Inferior parietal cortex (tissue), 1 donor: Measurements from ENCODE around the gene PLPPR1.

Experiments
- DNase-seq: peaks from one replicate; pipeline ENCODE4 v3.0.0-alpha.2; 2016; ENCODE audit errors: extremely low spot score

Gene PLPPR1

DNA sequence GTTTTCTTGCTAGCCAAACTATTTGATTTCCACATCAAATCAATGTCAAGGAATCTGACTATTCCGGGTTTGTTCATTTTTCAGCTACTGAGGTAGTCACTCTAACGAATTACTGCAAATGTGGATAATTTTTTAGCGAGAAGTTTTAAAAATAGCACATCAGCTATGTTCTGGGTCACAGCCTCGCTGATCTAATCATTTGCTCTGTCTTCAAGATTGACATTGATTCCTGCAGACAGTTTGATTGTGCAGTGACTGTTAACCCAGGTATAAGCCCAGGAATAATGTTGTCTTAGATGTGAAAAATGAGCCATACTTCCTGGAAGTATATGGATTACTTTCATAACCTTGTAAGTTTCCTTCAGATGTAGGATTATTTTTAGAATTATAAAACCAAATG is 181.1 kb downstream of the PLPPR1 start:
- DNase-seq: no peak

DNA sequence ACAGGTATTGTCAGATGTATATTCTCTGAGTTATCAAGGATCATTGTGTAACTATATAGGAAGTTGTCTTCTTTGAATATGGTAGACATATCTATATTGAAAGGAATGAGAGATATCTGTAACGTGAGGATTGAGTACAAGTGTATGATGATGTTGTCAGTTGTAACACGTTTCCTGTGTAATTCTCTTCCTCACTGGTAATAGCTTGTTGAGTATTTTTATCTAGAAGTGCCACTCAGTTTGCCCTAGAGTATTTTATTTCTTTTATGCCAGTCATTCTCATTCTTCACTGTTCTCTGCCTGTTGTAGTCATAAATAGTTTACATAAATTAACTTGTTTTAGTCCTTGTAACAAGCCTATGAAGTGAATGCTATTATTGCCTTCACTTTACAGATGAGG is 184.1 kb downstream of the PLPPR1 start:
- no peak for DNase-seq

DNA sequence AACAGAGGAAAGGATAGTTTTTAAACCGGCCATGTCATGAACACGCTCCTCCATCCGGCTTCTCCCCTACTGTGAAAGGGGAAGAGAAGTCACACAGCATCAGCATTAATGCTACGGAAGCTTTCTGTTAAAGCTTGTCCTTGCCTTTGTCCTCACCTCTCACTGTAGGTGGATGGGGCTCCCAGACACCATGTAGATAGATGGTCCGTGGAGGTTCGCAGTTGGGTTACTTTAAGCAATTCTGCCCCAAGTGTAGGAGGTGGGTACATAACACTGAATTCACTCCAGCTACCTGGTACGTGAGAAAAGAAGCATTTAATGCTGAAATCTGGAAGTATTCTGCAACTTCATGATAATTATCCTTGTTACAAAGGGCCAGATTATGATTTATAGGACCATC is 190.5 kb downstream of the PLPPR1 start:
- DNase-seq: no peak

DNA sequence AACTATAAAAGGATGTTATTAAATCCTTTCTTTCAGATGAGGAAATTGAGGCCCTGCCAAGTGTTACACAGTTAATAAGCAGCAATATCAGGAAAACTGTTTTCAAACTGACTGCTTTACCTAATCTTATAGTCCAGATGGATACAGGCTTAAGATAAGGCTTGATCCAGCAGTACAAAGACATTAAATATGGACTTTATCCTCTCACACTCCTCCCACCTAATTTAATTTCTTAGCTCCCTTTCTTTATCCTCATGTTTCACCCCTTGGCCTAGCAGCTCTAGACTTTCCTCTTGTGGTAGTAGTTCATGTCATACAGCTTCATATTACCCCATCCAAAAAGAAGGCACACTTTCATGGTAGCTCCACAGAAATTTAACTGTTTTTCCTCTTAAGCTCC is 191.8 kb downstream of the PLPPR1 start:
- no peak for DNase-seq

DNA sequence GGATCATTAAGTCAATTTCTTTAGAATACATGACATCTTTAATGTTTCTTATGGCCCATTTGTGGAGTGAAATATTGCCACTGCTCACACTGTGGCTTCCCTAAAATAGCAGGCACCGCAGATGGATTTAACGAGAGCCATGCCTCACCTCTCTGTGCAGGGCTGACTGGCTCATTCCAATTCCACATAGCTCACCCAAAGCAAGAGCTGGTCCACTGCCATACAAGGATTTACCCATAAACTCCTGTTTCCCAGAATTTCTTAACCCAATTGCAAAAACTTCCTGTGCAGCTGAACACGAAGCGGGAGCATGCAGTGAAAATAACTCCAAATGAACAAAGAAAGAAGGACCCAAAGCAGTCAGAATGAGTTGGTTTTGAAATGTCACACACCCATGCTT is 196.7 kb downstream of the PLPPR1 start:
- no peak for DNase-seq

DNA sequence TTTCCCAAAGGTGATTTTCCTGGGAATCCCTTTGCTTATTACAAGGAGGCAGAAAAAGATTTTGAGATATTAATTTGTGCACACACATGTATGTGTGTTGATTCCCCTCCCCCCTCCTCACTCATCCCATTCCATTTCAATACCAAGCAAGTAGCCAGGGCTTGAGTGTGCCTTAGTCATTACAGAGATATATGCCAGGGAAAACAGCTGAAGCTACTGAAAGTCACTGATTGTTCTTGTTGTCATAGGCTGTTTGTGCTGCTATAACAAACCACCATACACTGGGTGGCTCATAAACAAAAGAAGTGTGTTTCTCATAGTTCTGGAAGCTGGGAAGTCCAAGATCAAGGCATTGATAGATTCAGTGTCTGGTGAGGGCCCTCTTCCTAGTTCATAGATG is 197.6 kb downstream of the PLPPR1 start:
- DNase-seq: peak; percentile 75

DNA sequence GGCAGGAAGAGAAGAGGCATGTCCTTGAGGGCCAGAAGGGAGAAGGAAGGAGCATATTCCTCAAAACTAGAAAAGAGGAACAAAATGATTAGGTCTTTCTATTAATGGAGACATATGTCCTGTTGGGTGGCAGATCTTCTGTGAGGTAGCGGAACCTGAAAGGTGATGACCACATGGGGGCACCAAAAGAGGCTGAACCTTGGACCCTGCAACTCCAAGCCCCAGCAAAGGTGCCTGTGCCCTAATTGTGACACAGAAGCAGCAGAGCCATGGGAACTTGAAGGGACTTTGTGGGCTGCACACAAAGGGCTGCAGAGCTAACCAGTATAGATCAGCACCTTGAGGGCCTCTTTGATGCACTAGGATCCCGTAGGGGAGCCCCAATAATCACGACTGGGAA is 198.3 kb downstream of the PLPPR1 start:
- DNase-seq: no peak

DNA sequence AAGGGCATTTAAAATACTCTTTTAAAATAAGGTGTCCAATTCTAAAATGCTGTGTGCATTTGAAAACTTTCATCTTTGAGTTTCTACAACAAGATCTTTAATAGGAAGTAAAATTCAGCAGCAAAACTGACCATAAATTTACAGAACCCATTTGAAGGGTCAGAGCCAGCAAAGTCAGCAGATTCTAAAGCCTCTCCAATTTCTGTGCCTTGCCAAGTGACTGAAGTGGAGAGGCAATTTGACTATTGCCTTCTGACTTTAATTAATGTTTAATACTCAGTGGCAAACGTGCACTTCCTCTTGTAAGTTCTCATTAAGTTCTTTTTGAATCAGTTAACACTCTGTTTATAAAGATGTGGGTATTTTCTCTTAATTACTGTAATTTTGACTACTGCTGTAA is 201.1 kb downstream of the PLPPR1 start:
- DNase-seq: no peak

DNA sequence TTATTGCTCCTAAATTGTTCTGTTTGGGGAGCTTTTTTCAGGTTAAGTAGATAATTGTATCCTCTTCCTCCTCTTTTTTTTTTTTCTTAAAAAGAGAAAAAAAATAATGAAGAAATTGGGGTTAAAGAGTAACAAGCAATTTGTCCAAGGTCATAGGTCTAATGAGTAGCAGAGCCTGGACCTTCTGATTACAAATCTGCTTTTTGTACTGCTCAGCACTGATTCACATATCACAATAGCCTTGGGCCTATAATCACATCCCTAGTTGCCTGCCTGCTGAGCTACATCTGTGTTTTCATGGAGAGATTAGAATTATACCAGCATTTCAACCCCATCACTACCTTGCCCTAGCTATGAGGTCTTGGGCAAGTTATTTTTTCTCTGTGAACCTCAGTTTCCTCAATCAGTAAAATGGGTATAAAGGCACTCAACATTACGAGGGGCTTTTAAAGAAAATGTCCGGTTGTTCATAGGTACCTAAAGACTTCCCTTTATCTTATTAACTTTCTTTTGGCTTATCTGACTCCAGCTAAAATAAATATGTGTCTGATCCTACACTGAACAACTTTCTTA is 204.0 kb downstream of the PLPPR1 start:
- DNase-seq: no peak

DNA sequence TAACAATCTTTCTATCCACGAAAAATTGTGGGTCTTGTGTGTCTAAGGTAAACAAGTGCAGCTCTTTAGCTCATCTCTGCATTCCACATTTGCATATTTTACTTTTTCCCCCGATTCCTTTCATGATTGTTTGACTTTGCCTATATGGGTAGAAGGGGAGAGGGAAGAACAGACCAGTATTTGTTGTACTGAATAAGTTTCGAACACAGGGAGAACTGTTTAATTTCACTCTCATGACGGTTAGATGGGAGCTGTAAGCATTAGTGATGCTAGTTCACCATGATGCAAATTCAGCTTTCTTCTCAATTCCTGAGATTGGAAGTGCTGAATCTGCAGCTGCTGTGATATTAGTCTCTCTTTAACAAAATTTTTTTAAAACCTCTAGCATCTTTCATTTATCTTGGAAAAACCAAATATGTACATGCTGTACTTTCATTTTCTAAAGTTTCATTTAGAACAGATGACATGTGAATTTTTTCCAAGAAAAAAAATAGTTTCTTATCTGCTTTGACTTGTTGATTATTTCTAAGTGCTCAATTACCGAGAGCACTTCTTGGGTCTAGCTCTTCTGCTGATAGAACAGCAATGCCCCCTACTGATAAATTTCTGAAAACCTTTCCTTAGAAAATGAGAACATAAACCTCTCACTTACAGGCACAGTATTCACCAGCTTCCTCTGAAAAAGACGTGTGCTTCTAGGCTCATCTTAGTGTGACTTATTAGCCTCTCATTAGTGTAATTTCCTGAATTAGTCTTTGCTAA is 206.8 kb downstream of the PLPPR1 start:
- peak; percentile 90 for DNase-seq

DNA sequence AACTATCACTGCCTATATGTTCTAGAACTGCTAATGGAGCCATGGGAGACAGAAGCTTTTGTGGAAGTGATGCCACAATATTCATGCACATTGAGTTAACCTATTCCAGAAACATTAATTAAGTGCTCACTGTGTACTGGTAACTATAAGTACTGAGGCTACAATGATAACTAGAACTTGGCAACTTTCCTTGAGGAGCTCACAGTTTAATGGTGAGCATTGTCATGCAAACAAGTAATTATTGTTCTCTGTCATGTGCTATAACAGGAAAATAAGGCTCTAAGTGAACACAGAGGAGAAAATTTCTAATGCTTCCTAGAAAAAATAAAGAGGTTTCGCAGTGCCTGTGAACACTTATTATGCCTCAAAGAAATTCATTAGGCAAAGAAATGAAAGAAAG is 214.1 kb downstream of the PLPPR1 start:
- DNase-seq: peak; percentile 77

DNA sequence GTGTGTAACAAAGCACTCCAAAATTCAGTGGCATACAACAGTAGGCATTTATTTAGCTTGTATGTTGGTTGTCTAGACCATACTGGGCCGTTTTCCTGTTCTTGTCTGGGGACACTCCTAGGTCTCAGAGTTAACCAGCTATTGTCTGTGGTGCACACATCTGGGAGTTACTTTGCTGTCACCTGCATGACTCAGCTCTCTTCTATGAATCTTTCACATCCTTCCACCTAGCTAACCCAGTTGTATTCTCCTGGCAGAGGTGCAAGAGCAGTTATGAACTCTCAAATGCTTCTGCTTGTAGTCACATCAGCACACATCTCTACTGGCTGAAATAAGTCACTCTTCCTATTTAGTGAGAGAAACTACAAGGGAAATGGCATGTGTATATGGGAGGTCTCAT is 218.2 kb downstream of the PLPPR1 start:
- no peak for DNase-seq

DNA sequence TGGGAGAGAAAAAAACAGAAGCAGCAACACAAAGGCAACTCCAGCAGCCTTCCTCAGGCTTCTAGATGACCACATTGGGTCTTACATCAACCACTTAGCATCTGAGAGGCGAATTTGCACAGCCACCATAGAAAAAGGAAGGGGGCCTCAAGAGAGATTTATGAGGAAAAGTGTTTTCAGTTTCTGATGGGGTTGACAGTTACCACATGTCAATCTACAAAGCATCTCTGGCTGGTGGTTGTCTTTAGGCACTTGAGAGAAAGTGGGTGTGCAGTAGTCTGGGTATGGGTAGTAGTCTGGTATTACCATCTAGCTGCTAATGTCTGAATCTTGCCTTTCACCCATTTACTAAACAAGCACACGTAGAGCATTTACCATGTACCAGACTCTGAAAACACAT is 218.8 kb downstream of the PLPPR1 start:
- DNase-seq: no peak

DNA sequence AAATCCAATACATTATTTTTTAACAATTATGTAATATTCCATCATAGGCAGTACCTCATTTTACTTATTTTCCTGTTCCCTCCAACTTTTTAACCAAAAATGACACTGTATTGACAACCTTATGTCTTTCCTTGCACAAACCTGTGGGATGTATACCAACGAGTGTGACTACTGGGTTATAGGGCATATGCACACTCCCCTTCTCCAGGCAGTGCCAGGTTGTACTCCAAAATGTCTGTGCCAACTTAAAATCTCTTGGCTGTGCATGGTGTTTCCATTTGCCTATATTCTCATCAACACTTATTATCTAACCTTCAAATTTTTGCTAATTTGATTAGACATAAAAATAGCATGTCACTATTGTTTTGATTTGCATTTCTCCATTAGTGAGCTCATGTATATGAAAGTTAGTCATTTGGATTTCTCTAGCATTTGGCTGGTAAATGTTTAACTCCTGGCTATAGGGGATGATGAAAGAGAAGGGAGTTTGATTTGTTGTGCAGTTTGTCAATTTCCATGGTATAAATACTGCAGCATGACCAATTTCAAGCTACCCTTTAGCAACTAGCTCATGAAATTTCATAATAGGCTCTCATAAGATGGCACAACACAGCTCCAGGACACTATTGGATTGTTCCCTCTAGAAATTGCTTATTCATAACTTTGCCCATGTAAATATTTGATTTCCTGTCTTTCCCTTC is 226.4 kb downstream of the PLPPR1 start:
- no peak for DNase-seq

DNA sequence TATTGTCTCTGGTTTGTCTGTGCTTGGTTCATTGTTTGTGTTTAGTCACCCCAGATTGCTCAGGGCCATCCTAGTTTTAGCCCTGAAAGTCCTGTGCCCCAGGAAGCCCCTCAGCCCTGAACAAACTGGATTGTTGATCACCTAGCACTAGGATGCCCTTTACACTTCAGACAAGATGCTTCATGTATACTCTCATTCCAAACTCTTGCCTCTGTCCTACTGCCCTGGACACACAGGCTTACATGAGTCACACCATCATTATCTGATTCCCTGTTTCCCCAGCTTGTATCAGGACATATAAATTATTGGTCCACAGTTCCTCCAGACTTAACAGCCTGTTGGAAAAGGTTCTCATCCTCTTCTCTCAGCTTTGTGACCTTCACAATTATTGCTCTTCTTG is 236.2 kb downstream of the PLPPR1 start:
- no peak for DNase-seq

DNA sequence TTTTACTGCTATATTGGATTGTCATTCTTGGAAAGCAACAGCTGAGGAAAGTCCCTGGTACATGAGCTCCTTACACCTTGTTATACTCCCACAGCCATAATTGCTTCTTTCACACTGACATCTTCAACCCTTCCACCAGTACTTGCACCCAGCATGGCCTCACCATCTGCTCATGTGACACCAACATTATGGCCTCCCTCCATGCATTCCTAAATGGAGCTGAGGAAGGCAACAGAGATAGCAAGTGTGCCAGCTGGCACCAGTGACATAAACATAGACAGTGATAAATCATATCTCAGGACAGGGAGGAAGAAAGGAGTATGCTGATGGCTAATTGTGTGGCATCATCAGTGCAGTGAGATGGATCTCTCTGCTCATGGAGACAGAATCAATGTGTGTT is 236.7 kb downstream of the PLPPR1 start:
- no peak for DNase-seq

DNA sequence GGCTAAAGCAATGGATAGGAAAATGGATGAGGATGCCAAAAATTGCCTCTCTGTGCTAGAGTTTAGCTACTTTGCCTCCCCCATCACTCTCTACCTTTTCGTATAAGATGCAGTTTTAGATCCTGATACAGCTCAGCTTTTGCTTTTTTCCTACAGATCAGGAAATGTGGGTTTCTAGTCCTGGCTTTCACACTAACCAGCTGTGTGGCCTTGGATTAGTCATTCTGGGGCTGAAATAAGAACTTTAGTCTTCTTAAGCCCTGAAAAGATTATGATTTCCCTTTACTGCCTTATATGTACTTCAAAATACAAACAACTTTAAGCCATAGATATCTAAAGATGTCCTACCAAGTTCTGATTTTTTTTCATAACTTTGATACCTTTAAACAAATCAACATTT is 239.9 kb downstream of the PLPPR1 start:
- DNase-seq: no peak

DNA sequence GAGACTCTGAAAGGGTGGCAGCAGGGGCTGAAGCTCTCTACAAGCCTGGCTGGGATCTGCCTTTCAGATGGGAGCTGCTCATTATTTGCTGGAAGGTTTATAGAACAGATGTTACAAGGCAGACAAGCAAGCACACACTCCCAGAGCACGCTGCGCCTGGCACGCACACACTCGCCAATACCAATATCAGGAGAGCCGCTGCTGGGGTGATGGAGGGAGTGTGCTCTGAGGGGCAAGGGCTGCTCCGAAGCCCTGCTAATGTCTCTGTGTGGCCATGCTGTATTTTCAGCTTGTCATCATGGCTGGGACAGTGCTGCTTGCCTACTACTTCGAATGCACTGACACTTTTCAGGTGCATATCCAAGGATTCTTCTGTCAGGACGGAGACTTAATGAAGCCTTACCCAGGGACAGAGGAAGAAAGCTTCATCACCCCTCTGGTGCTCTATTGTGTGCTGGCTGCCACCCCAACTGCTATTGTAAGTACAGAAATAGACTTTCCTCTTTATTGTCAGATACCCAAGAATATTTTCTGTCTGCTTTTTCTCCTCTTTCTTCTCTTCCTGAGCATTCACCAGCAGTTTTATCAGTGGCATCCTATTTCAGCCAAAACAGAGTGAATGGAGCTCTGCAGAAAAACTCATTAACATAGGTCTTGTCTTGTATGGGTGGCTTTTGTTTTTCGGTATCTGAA is 241.2 kb downstream of the PLPPR1 start:
- DNase-seq: no peak

DNA sequence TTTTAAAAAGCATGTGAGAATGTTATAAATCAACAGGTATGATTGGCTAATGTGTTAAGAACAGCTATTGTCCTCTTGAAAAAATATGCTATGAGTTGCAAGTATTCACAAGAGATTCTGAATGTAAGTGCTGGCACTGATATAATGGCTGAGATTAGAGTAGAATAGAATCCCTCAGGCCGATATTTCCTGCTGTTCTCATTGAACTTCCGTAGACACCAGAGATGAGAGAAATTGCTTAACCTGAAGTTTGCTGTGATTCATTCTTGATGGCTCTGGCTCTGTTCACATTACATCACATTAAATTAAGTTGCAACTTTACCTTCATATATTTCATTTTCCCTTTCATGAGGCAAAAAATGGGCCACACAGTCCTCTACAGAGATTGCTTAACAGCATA is 241.8 kb downstream of the PLPPR1 start:
- no peak for DNase-seq

DNA sequence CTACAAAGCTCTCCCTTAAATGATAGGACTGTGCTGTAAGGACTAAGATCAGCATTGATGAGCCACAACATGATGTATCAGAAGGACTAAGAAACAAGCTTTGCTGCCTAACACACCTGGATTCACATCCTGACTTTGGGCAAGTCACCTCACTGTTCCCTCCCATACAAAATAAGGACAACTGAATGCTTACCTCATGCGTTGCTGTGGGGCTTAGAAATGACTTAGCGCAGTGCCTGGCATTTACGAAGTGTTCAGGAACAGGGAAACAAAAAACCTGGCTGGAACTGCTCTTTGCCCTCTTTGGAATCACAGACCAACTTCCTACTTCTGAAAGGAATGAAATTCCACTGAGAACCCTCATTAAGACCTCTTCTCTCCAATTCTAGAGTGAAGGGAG is 242.6 kb downstream of the PLPPR1 start:
- no peak for DNase-seq

DNA sequence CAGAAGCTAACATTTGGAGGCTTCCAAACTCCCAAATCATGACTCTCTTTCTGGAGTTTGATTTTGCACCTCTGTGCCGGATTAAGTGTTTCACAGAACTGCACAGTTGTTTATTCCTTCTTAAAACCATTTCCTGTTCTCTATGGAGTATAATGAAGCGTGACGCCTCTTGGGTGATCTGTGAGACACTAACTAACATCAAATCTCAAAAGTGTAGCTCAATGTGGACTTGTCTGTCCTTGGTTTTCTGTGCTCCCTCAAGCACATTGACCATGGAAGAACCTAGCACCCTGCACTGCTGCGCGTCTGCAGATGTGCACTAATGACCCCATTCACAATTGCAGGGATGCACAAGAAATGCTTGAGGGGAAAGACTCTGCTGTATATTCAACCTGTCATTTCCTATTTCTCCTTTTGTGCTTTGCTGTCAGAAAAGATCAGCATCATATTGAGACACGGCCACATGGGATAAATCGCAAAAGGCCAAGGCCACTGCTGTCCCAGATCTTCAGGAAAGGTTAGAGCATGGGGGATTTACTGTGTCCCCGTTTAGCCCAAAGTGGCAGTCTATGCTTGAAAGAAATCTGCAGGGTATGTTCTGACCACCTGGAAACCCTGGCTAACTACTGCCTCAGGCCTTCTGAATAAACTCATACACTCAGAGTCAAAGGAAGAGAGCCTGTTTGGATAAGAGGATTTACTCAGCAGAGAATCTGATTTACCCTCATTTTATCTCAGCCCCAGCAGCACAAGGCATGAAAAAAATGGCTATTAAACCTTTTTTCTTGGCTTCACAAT is 246.6 kb downstream of the PLPPR1 start:
- DNase-seq: no peak

DNA sequence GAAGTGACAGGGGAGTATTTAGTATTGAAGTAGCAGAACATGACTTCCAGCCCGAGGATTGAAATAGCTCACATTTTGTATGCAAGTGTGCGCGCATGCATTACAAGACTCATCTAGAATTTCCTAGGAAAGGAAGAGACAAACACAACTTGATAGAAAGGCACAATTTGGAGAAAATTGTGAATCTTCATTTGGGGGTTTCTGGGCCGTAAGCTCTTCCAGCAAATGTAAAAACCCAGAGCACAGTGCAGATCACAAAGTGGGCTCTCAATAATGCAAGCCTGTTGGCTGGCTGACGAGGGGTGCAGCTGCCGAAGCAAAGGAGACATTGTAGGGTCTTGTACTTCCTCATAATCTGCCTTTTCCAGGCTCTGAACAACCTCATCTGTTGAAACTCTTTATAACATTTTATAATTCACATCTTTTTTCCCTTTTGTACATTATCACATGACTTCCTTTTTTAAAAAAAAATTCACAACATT is 247.3 kb downstream of the PLPPR1 start:
- DNase-seq: no peak
